NB4 (cell line): Measurements from ENCODE around the gene OSBP2.

Experiments used
- DNase-seq: peaks from one replicate; pipeline ENCODE4 v3.0.0; 2010; ENCODE audit warnings: low read depth
- H3K4me3 ChIP-seq: one replicate; pipeline ENCODE4 v1.5.1; 2011; ENCODE audit warnings: mild to moderate bottlenecking, low read depth, low read length, moderate library complexity
- CTCF ChIP-seq: IDR thresholded peaks from one replicate; pipeline ENCODE4 v1.5.1; 2012; ENCODE audit warnings: low read depth, low read length
- MAX ChIP-seq: IDR thresholded peaks from 2 replicates; pipeline ENCODE4 v1.6.1; 2011; ENCODE audit warnings: low read depth, low read length
- MYC ChIP-seq: IDR thresholded peaks from 2 replicates; pipeline ENCODE4 v1.6.1; 2011; ENCODE audit warnings: low read depth, low read length
- POLR2A ChIP-seq: IDR thresholded peaks from 2 replicates; pipeline ENCODE4 v1.6.1; 2011; ENCODE audit warnings: mild to moderate bottlenecking; ENCODE audit not compliant: insufficient read length; ENCODE audit errors: extremely low read depth

The OSBP2 gene

GRCh38 chr22:30790366-30790765 lies 95.7 kb downstream of the OSBP2 start:
- DNase-seq, result no peak
- TF ChIP-seq POLR2A, result no peak
- H3K4me3 ChIP-seq, result no peak overlapping the region

GRCh38 chr22:30792456-30792855 lies 97.8 kb downstream of the OSBP2 start:
- TF ChIP-seq MYC, result no peak
- no peak for TF ChIP-seq CTCF
- TF ChIP-seq MAX, result no peak
- no peak for TF ChIP-seq POLR2A
- H3K4me3 ChIP-seq, result no peak overlapping the region
- DNase-seq, result no peak

- no peak overlapping the region for H3K4me3 ChIP-seq
- DNase-seq, result no peak
- TF ChIP-seq CTCF, result no peak
- no peak for TF ChIP-seq POLR2A
- no peak for TF ChIP-seq MYC
- no peak for TF ChIP-seq MAX
These were observed 100.4 kb downstream of the OSBP2 start for GRCh38 chr22:30795118-30795517.

GRCh38 chr22:30801695-30802094 lies 107.0 kb downstream of the OSBP2 start:
- no peak overlapping the region for H3K4me3 ChIP-seq
- TF ChIP-seq MAX (no peak), POLR2A (no peak), CTCF (no peak), MYC (no peak)
- no peak for DNase-seq

- TF ChIP-seq POLR2A (no peak), MYC (no peak), CTCF (no peak), MAX (no peak)
- no peak overlapping the region for H3K4me3 ChIP-seq
- peak; percentile 91 for DNase-seq
These were observed 107.8 kb downstream of the OSBP2 start for GRCh38 chr22:30802202-30803166.

- no peak for TF ChIP-seq CTCF
- TF ChIP-seq MAX, result no peak
- TF ChIP-seq POLR2A, result no peak
- TF ChIP-seq MYC, result no peak
- DNase-seq, result no peak
- no peak overlapping the region for H3K4me3 ChIP-seq
These were observed 109.0 kb downstream of the OSBP2 start for GRCh38 chr22:30803679-30804078.
